Stomach smooth muscle (tissue), 2 donors: Measurements from ENCODE around the gene KIF21A.
"Not testable (repeated sequence)": the region's sequence is repeated elsewhere in the genome, so short reads cannot be mapped to it uniquely, and the experiment has no call there.

Experiments
- H3K27ac ChIP-seq: one replicate; pipeline ENCODE4 v1.7.0; 2013; ENCODE audit warnings: mild to moderate bottlenecking, low read length, inconsistent platforms
- H3K27me3 ChIP-seq, 2 donors: one replicate each; pipeline ENCODE4 v1.7.0; 2013; ENCODE audit warnings: low read length in 2 of 2; ENCODE audit not compliant: insufficient read depth in 2 of 2, control insufficient read depth in 1 of 2
- H3K36me3 ChIP-seq, 2 donors: one replicate each; pipeline ENCODE4 v1.7.0; 2013; ENCODE audit warnings: low read length in 2 of 2; ENCODE audit not compliant: control insufficient read depth in 2 of 2, insufficient read depth in 2 of 2
- H3K4me1 ChIP-seq: one replicate; pipeline ENCODE4 v1.7.0; 2013; ENCODE audit warnings: low read length; ENCODE audit not compliant: control insufficient read depth, insufficient read depth
- H3K4me3 ChIP-seq, 2 donors: one replicate each; pipeline ENCODE4 v1.7.0; 2013; ENCODE audit warnings: low read length in 2 of 2
- H3K9ac ChIP-seq, 2 donors: one replicate each; pipeline ENCODE4 v1.7.0; 2013; ENCODE audit warnings: low read length in 2 of 2, mild to moderate bottlenecking in 1 of 2
- H3K9me3 ChIP-seq, 2 donors: one replicate each; pipeline ENCODE4 v1.7.0; 2013; ENCODE audit warnings: low read length in 2 of 2; ENCODE audit not compliant: control insufficient read depth in 2 of 2
- donor health status: healthy.
- donor health status: Pancreatic carcinoma.

KIF21A gene

DNA sequence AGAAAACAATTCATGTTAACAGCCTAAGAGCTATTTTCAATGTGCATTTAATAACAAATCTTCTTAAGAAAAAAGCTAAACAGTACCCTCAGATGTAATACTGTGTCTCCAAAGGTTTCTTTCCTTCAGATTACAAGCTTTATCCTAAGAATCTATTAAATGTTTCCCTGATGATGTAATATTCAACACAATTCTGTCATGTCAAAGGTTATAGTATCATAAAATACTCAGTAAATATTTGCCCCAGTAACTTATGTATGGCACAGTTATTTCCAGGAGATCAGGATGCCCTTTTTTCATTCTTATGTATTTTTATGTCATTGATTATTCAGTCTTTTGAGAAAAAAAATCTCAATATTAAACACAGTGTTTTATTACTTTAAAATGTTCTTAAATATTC lies 128.4 kb downstream of the KIF21A start:
- Histone ChIP-seq H3K9me3 (no peaks in the 10 kb centered on the region), H3K4me1 (no peaks in the 10 kb centered on the region), H3K27me3 (no peaks in the 10 kb centered on the region), H3K36me3 (peaks cover 0 to 6% of the 10 kb centered on the region in 2 donors), H3K4me3 (no peak overlapping the region), H3K9ac (no peak overlapping the region), H3K27ac (no peak overlapping the region)

DNA sequence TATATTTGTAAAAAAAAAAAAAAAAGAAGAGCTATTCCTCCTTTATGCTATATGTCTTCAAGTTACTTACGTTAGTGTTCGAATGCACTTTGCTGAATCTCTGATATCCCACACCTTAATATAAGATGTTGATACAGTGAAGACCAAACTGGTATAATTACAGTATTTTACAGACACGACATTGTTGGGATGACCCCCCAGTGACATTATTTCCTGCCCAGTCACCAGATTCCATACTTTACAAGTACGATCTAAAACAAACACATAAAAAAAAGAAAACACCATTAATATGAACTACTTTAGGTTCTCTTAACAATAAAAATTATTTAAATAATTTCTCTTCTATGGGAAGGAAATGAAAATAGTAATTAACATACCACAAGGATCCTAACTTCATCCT lies 133.4 kb downstream of the KIF21A start:
- Histone ChIP-seq H3K27ac (no peak overlapping the region), H3K9me3 (no peaks in the 10 kb centered on the region), H3K4me1 (no peaks in the 10 kb centered on the region), H3K4me3 (no peak overlapping the region), H3K9ac (no peak overlapping the region), H3K36me3 (peaks cover 0 to 6% of the 10 kb centered on the region in 2 donors), H3K27me3 (no peaks in the 10 kb centered on the region)

DNA sequence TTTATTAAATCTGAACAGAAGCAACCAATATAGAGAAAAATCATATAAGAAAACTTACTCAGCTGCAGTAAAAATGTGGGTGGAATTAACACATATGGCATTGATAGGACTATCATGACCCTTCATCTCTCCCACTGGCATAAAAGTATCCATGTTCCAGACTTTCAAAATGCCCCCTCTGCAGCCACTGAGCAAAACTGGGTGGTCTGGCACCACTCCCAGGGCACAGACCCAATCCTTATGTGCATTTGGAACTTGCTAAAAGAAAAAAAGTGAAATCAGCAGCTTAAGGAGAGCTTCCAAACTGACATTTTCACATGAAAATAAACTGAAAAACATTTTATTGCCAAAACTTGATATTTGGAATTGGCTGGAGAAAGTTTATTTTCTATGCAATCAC lies 141.5 kb downstream of the KIF21A start:
- H3K27me3 ChIP-seq, result no peaks in the 10 kb centered on the region

GRCh38 chr12:39300799-39301198 lies 142.1 kb downstream of the KIF21A start:
- Histone ChIP-seq H3K9me3 (no peaks in the 10 kb centered on the region), H3K4me1 (no peaks in the 10 kb centered on the region), H3K27me3 (no peaks in the 10 kb centered on the region), H3K9ac (no peak overlapping the region), H3K4me3 (no peak overlapping the region), H3K36me3 (peaks cover 0 to 3% of the 10 kb centered on the region in 2 donors), H3K27ac (no peak overlapping the region)

More for the DNA sequence above, 141.5 kb downstream of the KIF21A start:
- Histone ChIP-seq H3K9ac (no peak overlapping the region), H3K36me3 (peaks cover 0 to 3% of the 10 kb centered on the region in 2 donors), H3K4me1 (no peaks in the 10 kb centered on the region), H3K27ac (no peak overlapping the region), H3K4me3 (no peak overlapping the region), H3K9me3 (no peaks in the 10 kb centered on the region)

GRCh38 chr12:39297891-39298290 lies 145.0 kb downstream of the KIF21A start:
- H3K9ac ChIP-seq, result no peak overlapping the region
- H3K4me1 ChIP-seq, result no peaks in the 10 kb centered on the region
- no peaks in the 10 kb centered on the region for H3K36me3 ChIP-seq
- H3K4me3 ChIP-seq, result no peak overlapping the region
- H3K9me3 ChIP-seq, result no peaks in the 10 kb centered on the region
- H3K27me3 ChIP-seq, result no peaks in the 10 kb centered on the region
- H3K27ac ChIP-seq, result no peak overlapping the region

DNA sequence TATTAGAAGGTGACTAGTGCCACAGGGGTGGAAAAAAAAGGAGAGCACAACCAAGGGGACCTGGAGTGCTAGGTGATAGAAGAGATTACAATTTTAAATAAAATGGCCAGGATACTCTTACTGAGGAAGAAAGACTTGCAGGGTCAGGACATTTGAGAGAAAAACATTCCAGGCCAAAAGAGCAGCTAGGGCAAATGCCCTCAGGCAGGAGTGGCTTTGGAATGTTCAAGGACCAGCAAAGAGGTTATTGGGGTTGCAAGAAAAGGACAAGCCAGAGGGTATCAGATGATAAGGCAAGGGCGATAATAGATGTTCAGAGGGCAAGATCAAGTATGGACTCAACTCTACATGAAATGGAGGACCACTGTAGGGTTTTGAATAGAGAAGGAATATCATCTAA lies 146.4 kb downstream of the KIF21A start:
- Histone ChIP-seq H3K27me3 (no peaks in the 10 kb centered on the region), H3K27ac (no peak overlapping the region), H3K9ac (no peak overlapping the region), H3K4me1 (no peaks in the 10 kb centered on the region), H3K4me3 (no peak overlapping the region), H3K36me3 (no peaks in the 10 kb centered on the region), H3K9me3 (no peaks in the 10 kb centered on the region)

GRCh38 chr12:39295593-39295992 lies 147.3 kb downstream of the KIF21A start:
- H3K4me1 ChIP-seq, H3K27ac ChIP-seq, H3K27me3 ChIP-seq, H3K9ac ChIP-seq, H3K36me3 ChIP-seq, H3K9me3 ChIP-seq, H3K4me3 ChIP-seq: not testable (repeated sequence)

DNA sequence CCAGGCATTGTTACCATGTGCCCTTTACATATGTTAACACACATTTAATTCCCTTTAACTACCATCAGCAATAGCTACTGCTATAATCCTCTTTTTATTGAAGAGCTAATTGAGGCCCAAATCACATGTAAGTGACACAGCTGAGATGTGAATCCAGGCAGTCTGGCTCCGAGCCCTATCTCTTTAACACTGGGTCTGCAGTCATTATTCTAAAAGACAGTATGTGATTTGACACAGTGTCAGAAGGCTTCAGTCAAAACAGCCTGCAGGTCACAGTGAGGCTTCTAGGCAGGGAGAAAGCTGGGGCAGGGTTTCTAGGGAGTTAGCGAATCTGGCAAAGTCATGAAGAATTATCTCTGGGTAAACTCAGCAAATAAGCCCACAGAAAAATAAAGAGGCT lies 148.2 kb downstream of the KIF21A start:
- H3K4me3 ChIP-seq, result no peak overlapping the region
- H3K9me3 ChIP-seq, result no peaks in the 10 kb centered on the region
- no peaks in the 10 kb centered on the region for H3K4me1 ChIP-seq
- no peaks in the 10 kb centered on the region for H3K36me3 ChIP-seq
- H3K27ac ChIP-seq, result no peak overlapping the region
- H3K27me3 ChIP-seq, result no peaks in the 10 kb centered on the region
- H3K9ac ChIP-seq, result no peak overlapping the region

DNA sequence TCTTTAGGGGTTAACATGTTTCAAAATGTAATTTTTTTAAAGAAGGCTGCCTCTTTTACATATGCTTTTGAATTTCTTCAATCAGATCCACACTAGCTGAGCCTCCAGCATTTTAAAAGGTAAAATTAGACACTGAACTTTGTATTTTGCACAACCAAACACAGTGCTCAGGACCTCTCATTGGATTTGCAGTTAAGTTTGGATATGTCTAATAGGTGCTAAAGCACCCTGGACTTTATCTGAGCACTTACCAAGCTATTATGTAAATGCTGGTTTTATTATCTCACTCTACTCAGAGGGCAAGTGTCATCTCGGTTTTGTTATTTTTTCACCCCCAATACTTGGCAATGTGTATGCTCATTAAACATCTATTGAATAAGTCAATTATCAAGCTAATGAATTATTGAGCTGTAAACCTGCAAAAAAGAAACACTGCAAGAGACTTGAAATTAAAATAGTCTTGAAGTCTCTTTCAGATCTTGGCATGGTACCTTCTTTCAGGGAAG lies 150.7 kb downstream of the KIF21A start:
- H3K36me3 ChIP-seq, result no peaks in the 10 kb centered on the region
- H3K27ac ChIP-seq, result no peak overlapping the region
- no peak overlapping the region for H3K4me3 ChIP-seq
- H3K4me1 ChIP-seq, result no peaks in the 10 kb centered on the region
- H3K9ac ChIP-seq, result no peak overlapping the region
- H3K9me3 ChIP-seq, result no peaks in the 10 kb centered on the region
- no peaks in the 10 kb centered on the region for H3K27me3 ChIP-seq

DNA sequence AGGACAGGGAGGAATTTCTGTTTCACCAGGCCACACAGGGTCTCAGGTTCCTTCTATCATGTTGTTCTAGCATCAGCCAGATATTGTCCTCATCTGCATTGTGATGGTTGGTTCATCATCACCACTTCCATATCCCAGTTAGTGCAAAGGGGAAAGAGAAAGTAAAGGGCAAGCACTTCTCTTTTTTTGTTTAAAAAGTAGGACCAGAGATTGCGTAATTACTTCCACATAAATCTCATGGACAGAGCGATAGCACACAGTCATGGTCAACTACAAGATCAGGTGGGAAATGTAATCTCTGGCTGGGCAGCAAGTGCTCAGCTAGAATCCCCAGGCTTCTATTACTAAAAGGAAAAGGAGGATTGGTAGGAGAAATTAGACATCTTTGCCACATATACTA lies 155.1 kb downstream of the KIF21A start:
- no peak overlapping the region for H3K27ac ChIP-seq
- no peaks in the 10 kb centered on the region for H3K4me1 ChIP-seq
- no peak overlapping the region for H3K9ac ChIP-seq
- H3K9me3 ChIP-seq, result no peaks in the 10 kb centered on the region
- no peaks in the 10 kb centered on the region for H3K36me3 ChIP-seq
- H3K27me3 ChIP-seq, result no peaks in the 10 kb centered on the region
- no peak overlapping the region for H3K4me3 ChIP-seq

DNA sequence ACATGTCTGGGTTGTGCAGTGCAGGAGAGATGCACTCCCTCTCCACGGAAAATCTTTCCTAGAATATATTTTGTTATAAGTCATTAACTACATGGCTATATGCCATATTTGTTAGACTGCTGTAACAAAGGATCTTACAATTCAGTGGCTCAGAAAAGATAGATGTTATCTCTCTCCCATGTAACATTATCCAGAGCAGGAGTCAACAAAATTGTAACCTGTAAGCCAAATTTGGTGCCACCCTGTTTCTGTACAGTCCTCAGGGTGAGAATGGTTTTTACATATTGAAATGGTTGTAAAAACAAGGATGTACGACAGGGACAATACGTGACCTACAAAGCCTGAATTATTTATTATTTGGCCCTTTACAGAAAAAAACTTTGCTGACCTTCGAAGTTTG lies 155.5 kb downstream of the KIF21A start:
- Histone ChIP-seq H3K9me3 (no peaks in the 10 kb centered on the region), H3K4me1 (no peaks in the 10 kb centered on the region), H3K27me3 (no peaks in the 10 kb centered on the region), H3K4me3 (no peak overlapping the region), H3K36me3 (no peaks in the 10 kb centered on the region), H3K27ac (no peak overlapping the region), H3K9ac (no peak overlapping the region)
